Left colon (tissue), 2 donors: Measurements from ENCODE around the gene IFNLR1. TPM values are rescaled to one million over a fixed set of nuclear protein-coding genes. Genes with fewer than 3 reads are reported as not detected.

ENCODE experiments used
- ATAC-seq: fragments of 200-7000 bp; cut with Tn5 transposase; one replicate; pipeline ENCODE4 v1.9.1; 2020; ENCODE audit warnings: mild to moderate bottlenecking, moderate library complexity
- DNase-seq, 2 donors: peaks; one replicate each; pipeline ENCODE4 v3.0.0-alpha.2; 2020
- intact Hi-C, 2 donors: fragments of 100-400 bp; cut with DNase I in 1 of 2; cut with micrococcal nuclease in 1 of 2; formaldehyde crosslinking; loops; one replicate each; pipeline versions ENCODE4 v1.11.2 to v1.14.0; 2022; cut with DNase I, micrococcal nuclease
- total RNA-seq, 2 donors: library from RNA; stranded (reverse); fragmentation: NEBNext Ultra II Directional; extraction: Animal tissue kit (Norgen Biotek cat#: 25700); gene quantifications; one replicate each; pipeline ENCODE4 v1.2.1, GENCODE V29; 2021
- donor health status: DM: no; HTN: no; CAD: no.
- donor health status: DM: yes; HTN: yes; CAD: no.

Gene IFNLR1
- total RNA-seq, 2 donors from 2014 or later = 11.3 to 23.2 TPM

DNA sequence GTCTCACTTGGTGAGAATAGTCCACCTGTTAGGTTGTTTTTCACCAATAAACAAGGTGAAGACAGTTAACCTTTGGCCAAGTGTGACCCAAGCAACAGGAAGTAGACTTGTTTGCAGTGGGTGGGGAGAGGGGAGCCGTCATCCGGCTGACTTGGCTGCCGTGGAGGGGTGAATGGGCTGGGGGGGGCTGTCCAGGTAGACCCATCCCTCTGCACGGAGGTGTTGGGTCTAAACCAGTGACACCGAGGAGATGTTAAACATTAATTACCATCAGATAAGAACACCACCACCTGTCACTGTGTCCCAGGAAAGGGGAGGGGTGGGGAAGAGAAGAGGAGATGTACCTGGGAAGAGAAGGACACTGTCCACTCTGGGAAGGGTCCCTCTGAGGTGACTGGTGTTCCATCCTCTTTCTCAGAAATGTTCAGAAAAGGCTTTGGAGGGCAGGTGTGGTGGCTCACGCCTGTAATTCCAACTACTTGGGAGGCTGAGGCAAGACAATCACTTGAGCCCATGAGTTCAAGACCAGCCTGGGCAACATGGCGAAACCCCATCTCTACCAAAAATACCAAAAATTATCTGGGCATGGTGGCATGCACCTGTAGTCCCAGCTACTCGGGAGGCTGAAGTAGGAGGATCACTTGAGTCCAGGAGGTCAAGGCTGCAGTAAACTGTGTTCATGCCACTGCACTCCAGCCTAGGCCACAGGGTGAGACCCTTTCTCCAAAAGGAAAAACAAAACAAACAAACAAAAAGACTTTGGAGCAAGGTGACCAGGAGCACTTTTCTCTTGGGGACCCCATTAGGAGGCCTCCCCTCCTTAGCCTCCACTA, 68.5 kb downstream of the IFNLR1 start:
- ATAC-seq = peak; percentile 68
- intact Hi-C loops = no loop called here
- peak; percentile 62 to 82 for DNase-seq

DNA sequence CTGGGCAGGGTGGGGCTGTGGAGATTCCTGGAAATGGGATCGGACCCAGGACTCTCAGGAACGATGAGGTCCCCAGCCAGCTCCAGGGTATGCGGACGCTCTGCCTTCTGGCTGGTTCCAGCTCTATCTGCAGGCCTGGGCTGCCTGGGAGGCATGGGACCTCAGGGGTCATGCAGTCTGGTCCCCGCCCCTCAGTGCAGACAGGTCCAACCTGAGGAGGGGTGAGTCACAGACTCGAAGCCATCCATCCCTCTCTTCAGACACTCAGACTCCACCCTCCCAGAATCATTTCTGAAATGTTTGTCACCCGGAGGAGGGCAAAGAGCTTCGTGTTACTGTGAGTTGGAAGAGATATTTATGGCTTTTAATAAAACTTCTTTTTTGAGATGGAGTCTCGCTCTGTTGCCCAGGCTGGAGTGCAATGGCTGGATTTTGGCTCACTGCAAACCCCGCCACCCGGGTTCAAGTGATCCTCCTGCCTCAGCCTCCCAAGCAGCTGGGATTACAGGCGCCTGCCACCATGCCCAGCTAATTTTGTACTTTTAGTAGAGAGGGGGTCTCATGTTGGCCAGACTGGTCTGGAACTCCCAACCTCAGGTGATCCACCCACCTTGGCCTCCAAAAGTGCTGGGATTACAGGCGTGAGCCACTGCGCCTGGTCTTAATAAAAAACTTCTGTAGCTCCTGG, 69.2 kb downstream of the IFNLR1 start:
- peak; percentile 46 for ATAC-seq
- peak; percentile 42 to 63 for DNase-seq
- intact Hi-C loops = no loop called here

- ATAC-seq (no peak), DNase-seq (no peak)
- intact Hi-C loops = no loop called here
Observed at GRCh38 chr1:24117132-24117531, 70.0 kb downstream of the IFNLR1 start.

DNA sequence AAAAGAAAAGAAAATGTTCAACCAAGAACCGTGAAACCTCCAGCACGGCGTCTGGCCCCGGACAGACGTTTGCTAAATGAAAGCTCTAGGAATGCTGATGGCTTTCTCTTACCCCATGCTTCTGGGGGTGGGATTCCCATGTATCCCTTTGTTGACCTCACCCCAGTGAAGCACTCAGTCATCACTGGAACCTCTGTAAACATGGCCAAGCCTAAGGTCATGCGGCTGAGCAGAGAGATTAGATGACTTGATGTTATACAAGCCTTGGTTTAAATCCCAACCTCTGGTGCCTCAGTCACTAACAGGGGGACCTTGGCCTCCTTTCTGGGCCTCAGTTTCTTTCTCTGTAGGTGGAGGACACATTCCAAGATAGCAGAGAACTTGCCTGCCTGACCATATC, 72.3 kb downstream of the IFNLR1 start:
- DNase-seq (no peak), ATAC-seq (no peak)
- intact Hi-C loops = no loop called here

DNA sequence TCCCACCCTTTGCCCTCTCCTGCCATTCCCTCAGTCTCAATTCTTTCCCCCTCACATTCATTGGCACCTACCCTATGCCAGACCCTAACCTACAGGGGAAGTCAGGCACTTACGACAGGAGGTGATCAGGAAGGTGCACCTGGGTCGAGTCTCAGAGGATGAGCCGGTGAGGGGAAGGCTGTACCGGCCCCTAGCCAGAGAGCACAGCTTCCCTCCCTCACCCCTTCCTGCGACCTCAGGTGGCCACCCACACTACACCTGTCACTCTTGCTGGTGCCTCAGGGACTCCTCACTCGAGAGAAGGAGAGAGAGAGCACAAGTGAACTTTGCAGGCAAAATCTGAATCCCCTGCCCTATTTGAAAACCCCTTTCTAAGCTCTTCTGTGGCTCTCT, 73.5 kb downstream of the IFNLR1 start:
- DNase-seq (no peak), ATAC-seq (no peak)
- intact Hi-C loops = no loop called here

- intact Hi-C loops = no loop called here
- DNase-seq (peak; percentile 79 to 81), ATAC-seq (peak; percentile 78)
Observed at GRCh38 chr1:24111996-24112779, 74.9 kb downstream of the IFNLR1 start, which contains the start of gene MYOM3. Gene MYOM3, minus strand, starts transcription at chr1:24112135. Its CDS starts 3,499 bp downstream, at chr1:24108636.

DNA sequence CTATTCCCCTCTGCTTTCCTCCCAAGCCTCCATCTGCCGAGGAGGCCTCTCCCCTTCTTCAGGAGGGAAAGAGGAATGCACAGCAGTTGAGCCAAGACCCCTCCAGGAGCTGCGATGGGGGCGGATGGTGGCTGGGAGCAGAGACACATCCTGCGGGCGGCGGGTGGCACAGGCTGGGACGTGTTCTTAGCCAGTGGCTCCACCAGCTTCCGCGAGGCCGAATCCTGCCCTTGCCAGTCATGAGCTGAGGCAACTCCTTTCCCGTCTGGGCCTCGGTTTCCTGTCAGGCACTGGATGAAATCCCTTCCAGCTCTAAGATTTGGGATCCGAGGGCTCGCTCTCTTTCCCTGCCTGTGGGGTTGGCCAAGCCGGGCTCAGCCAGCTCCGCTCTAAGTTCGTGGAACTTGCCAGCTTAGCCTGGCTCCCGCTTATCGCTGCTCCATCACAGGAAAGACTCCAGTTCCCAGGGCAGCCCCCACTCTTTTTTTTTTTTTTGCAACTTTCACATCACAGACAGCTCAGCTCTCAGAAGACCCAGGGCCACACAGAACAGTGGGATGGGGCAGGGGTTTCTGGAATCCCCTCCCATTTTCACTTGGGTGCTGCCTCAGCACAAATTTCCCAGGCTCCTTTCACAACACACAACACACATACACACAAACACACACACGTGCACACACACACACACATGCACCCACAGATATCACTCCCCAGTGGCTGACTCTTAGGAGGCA, 75.7 kb downstream of the IFNLR1 start:
- DNase-seq (no peak), ATAC-seq (no peak)
- intact Hi-C loops = no loop called here

DNA sequence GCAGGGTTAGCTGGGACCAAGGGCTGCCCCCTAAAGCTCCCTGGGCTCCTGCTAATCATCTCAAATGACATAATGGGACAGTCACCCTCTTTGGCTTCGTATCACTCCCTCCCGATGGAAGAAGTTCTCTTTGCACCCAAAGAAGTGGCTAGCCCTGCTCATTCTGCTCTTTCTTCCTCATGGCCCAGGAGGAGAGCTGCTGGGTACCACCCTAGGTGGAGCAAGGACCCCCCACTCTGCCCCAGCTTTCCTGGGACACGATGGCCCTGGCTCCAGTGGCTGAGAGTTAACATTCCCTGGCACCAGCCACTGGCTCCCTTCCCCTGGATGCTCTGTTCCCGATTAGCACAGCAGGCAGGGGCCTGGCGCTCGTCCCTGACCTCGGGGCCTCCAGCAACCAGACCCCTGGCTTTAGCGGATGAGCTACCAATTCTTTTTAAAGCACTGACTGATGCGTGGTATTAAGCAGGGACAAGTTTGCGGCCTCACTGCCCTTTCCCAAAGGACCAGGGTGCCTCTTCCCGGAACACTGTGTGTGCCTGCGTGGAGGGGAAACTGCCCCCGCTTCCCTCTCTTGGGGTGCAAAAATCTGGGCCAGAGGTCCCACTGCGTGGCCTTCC, 76.3 kb downstream of the IFNLR1 start:
- intact Hi-C loops = no loop called here
- ATAC-seq (no peak), DNase-seq (no peak)

- intact Hi-C loops = no loop called here
- no peak for DNase-seq
- ATAC-seq = no peak
Observed at GRCh38 chr1:24109686-24110475, 77.2 kb downstream of the IFNLR1 start.

- ATAC-seq (no peak), DNase-seq (no peak)
- intact Hi-C loops = no loop called here
Observed at GRCh38 chr1:24109166-24109483, 78.0 kb downstream of the IFNLR1 start.

DNA sequence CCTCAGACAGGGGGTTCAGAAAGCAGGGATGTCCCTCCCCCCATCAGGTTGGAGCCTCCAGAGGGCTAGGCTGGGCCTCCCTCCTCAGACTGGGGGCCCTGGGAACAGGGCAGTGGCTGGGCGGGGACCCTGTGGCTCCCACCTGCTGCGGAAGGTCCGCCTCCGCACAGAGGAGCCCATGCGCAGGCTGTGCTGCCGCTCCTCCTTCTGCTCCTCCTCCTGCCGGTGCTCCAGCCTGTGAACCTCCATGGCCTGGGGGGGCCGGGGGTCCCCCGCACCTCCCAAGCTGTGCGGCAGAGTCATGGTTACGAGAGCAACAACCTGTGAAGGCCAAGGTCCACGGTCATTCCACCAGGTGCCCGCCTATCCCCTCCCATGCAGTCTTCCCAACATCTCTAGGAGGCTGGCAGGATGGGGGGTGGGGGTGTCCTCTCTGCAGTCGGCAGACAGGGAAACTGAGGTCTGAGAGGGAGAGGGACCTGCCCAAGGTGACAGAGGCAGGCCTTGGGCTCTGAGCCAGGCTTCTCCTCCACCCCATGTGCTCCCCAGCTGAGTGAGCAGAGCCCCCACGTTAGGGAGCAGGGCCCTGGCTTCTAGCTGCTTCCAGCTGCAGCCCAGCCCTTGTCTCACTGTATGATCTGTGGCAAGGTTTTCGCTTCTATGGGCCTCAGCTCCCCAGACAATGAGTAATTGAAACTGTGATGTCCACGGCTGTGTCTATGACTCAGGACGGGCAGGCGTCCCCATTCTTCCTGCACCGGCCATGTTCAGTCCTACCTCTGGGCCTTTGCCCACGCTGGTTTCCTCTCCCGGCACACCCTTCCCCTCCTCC, 78.5 kb downstream of the IFNLR1 start:
- ATAC-seq (peak; percentile 58), DNase-seq (peak; percentile 37 to 60)
- intact Hi-C loops = no loop called here

GRCh38 chr1:24107462-24108138, 79.5 kb downstream of the IFNLR1 start:
- ATAC-seq = peak; percentile 65
- intact Hi-C loops = no loop called here
- peak; percentile 49 to 62 for DNase-seq

GRCh38 chr1:24105368-24106160, 81.5 kb downstream of the IFNLR1 start:
- intact Hi-C loops = no loop called here
- peak; percentile 24 to 73 for DNase-seq
- peak; percentile 39 for ATAC-seq

DNA sequence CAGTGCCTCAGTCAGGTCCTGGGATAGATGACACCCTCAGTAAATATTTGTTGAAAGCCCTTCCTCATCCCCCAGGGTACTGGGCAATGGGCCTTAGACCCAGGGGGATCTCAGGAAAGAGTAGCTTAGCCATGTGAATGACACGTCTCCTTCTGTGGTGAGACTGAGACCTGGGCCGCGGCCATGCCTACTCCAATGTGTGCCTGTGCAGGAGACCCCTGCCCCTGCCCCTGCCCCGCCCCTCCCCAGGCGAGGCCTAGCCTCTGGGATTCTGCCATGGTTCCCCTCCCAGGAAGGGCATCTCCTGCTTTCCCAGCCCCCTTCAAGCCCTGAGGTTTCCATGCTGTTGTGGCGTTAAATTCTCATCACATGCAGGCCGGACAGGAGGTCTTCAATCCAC, 82.2 kb downstream of the IFNLR1 start:
- DNase-seq (no peak), ATAC-seq (no peak)
- intact Hi-C loops = no loop called here
